SK-N-DZ (cell line): Measurements from ENCODE around the gene ADTRP.

Experiments used
- DNase-seq: peaks from one replicate; pipeline ENCODE4 v3.0.0-alpha.2; 2015; ENCODE audit warnings: low spot score

Gene ADTRP

DNA sequence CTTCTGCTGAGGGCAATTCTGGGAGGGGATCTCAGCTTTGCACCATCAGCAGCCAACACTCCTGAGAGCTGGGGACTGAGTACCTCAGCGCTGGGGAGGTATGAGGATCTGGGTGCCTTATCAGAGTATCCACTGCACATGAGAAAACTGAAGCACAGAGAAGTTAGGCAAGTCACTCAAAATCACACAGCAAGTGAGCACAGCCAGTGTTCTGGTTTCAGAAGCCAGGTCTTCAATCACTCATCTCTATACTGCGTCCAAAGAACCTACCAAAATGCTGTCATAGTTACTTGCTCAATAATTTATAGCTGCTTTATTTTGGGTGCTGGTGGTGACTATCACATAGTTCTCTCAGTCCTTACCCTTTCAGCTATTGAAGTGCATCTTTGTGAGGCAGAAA is 5.0 kb downstream of the ADTRP start:
- no peak for DNase-seq

DNA sequence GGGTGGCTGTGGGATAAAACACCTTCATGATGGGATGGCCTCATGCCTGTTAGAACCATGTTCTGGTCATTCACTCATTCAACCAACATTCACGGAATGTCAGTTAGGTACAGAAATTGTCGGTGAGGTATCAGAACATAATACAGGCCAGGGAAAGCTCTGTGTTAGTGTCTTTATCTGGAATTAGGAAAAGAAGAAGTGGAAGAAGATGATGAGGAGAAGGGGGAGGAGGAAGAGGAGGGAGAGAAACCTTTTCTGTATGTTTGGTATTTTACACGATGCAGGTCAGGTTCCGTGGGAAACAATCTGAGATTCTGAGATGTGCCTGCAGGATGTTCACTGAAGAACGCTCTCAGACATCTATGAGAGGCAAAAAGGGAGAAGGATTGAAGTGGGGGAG is 5.6 kb downstream of the ADTRP start:
- DNase-seq = no peak

DNA sequence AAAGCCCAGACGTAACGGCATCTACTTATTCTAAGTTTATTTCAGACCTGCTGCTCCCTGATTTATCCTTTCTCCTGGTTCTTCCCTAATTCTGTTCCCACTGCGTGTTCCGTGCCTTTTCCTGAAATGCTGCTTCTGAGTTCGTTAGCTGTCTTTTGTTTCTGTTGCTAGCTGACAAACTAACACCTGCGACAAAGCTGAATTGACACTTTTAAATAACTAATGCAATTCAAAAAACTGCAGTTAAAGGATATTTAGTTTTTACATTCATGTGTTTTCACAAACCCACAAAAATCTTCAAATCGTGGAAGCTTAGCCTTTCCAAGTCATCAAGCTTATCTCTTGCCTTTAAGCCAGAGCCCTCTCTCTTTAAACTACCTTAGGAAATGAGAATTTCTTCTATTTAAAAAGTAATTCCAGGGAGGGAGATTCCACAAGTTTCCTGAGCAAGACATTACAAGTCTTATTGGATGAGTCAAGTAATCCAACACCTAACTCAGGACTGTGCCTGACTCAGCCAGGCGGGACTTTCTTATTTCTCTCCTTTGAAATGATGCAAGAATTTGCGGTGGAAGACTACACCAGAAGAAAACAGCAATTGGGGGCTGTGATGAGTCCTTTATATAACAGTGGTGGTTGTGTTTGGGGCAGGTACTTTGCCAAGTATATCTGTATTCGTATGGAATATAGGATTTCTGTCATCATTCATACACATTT is 6.3 kb downstream of the ADTRP start:
- no peak for DNase-seq

DNA sequence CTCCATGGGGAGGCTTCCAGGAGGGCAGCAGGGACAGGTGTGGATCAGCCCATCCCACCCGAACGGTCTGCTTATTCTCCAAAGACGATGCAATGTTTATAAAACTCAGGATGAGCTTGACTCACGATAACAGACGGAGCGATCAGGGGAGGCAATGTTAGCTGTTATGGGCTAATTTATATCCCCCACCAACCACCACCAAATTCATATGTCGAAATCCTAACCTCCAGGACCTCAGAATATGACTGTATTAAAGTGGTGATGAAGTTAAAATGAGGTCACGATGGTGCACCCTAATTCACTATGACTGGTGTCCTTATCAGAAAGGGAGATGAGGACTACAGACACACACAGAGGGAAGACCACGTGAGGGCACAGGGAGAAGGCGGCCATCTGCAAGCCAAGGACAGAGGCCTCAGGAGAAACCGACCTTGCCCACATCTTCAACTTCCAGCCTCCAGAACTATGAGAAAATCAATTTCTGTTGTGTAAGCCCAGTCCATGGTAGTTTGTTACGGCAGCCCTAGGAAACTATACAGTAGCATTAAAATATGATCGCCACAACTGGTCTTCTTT is 7.0 kb downstream of the ADTRP start:
- no peak for DNase-seq

DNA sequence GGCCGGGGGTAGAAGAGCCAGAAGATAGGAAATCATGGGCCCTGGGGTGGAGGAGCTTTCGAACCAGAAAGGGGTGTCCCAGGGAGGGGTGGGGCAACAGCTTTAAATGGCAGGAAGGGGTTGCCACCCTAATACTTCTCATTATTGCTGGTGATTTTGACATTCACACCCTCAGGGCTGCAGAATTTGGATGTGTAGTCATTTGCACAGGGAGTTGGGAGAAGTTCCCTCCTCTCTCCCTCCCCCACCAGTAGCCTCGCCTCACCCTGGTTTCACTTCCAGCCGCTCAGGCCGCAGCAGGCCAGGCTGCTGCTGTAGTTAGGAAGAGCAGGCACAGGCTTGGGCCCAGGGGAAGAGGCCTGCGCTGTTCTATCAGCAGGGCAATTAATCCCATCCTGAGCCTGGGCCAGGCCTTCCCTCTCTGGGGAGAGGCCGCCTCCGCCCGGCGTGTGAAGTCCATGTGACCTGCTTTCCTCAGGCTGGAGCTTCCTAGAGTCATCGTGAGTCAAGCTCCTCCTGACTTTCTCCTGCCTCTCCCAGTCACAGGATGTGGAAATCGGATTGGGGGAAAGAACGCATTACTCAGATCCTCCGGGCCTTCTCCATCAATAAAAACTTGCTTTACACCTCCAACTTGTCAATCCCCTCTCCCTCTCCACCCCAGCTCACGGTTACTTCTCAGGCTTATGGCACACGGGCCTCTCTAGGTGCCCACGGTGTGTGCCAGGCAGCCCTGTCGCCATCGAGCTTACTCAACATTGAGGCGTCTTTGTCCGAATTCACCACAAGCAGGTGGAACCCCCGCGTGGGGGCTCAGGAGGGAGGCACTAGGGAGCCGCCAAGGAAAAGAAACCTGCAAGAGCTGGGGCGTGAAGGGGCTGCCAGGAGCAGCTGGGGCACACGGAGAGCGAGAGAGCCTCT is 7.8 kb downstream of the ADTRP start:
- DNase-seq = peak; percentile 13

DNA sequence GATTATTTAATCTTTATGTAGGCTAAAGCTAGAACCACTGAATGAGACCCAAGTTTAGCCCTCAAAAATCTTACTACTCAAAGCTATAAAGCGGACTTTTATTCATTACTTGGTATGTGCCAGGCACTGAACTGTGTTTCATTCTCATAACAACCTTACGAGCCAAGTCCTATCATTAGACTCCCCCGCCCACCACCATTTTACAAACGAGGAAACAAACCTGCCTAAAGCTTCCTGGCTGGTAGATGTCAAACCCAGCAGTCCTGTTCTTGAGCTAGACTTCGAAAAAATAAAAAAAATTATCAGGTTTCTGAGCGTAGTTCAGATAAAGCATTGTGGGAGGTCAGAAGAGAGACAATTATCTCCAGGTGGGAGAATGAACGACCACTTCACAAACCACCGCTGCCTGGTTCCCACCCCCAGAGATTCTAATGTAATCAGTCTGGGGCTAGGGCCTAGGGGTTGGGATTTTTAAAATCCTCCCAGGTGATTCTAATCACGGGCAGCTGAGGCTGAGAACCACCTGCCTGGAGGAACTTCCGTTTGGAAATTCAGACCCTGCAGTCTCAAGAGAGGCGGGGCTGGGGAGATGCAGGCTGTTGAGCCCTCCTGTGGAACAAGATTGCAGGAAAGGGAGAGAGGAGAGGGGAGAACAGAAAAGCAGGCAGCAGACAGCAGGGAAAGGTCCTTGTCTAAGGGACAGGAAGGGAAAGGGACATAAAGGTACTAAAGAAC is 8.6 kb downstream of the ADTRP start:
- DNase-seq = no peak

DNA sequence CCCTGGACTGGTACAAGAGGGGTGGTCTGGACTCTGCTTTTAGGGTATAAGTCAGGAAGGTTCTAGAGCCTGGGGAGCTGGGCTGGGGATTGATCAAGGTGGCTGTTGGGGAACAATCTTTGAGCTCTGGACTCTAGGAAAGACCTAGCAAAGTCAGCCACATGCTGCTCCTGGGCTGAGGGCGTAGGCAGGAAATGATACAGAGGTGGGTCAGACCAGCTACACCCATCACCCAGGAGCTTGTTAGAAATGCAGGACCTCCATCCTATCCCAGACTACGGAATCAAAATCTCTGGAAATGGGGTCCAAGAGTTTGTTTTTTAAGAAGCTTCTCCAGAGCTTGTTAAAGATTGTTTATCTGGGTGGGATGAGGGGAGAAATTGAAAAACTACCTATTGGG is 9.4 kb downstream of the ADTRP start:
- DNase-seq = no peak

DNA sequence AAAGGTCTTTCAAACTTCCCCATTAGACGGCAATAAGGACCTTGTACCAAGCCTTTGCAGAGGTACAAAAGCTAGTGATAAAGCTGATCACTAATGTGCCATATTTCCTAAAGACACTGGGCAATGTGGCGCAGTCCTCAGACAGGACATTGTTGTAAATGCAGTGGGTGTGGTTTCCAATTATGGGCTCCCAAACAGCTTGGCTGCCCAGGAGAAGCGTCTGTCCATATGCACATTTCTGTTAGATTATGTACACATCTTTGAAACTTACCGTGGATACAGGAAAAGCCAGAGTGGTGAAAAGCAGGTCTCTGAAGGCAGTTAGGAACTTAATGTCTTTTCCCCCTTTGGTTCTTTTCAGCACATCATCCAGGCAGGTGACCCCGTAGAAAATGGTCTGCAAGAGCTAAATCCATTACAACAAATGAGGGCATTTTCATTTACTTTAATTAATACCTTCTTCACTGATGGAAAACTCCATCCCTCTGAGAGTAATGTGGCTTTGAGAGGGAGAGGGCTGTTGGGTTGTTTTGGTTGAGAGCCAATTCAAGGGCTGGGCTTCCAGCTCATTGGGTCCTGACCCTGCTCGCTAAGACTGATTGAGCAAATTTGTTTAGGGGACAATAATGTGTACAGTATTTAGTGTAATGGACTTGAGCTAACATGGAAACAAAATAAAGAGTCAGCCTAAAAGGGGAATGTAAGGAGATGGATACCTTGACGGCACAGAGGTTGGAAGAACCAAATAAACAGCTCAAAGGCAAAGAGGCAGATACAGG is 10.4 kb downstream of the ADTRP start:
- DNase-seq = no peak

DNA sequence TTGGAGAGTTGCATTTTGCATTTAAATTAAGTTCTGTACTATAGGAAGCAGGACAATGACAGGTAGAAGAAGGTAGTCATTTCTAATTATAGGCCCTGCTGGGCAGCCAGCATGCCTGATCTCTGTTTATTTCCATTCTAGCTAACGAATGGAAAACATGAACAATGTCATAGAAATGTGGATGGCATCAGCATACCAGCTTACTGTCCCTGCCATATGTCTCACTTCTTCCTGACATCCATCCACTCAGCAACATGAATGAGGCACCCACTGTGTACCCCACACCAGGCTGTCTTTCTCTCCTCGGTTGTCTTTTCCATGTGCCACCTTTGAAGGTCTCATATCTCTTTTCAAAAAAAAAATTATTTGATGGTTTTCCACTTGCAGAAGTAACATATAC is 11.1 kb downstream of the ADTRP start:
- DNase-seq = no peak

DNA sequence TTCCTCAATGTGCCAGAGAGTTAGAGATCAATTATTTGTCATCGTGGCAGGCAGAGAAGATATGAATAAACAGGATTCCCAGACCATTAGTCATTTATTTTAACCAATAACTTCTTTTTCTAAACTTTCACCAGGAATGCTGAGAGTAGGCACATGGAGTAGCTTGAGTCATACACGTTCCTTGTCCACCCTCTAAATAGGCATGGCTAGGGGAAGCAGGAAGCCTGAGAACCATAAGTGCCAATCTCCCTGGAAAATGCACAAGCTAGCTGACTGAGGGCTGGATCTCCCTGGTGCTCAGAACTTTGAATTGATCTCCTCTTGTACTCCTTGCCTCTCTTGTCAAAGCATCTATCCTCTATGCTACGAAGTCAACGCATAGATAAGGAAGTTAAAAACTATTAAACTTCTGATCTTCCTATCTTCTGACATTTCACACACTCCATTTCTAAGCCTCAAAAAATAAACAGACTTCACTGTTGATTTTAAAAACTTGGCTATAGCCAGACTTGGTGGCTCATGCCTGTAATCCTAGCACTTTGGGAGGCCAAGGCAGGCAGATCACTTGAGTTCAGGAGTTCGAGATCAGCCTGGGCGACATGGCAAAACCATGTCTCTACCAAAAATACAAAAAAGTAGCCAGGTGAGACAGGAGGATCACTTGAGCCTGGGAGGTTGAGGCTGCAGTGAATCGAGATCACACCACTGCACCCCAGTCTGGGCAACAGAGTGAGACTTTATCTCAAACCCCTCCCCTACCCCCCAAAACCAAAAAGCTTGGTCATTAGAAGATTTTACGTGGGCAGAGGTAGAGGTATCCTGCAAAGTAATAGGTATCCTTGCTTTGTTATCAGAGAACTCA is 11.8 kb downstream of the ADTRP start:
- no peak for DNase-seq

DNA sequence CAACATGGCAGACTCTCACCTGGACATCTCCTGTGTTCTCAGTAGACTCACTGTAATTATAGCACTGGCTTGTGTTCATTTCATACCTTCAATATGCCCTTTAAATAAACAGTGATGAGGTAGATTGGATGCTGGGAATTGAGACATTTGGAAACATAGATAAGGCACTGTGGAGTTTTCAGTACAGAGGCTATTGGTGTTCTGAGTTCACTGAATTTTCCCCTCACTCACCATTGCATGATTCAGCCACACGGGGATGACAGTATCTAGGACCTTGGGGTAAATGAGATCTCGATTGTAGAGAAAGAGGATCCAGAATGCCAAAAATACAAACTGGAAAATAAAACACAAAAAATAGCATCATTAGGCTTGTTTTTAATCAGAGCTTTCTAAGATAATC is 12.6 kb downstream of the ADTRP start:
- no peak for DNase-seq

DNA sequence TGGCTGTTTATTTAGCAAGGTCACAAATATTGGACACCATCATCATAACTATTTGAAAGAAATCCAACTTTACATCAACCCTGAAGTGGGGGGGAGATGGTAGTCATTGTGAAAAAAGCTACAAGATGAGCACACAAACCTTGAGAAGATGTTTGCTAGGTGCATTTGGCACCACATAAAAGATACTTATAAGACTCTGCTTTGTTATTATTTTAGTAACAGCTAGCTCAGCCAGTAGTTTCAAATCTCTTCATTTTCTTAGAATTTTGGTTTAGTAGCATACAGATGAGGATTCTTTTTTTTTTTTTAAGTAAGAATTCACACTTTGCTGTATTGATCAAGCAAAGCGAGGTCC is 14.4 kb downstream of the ADTRP start:
- DNase-seq = no peak

DNA sequence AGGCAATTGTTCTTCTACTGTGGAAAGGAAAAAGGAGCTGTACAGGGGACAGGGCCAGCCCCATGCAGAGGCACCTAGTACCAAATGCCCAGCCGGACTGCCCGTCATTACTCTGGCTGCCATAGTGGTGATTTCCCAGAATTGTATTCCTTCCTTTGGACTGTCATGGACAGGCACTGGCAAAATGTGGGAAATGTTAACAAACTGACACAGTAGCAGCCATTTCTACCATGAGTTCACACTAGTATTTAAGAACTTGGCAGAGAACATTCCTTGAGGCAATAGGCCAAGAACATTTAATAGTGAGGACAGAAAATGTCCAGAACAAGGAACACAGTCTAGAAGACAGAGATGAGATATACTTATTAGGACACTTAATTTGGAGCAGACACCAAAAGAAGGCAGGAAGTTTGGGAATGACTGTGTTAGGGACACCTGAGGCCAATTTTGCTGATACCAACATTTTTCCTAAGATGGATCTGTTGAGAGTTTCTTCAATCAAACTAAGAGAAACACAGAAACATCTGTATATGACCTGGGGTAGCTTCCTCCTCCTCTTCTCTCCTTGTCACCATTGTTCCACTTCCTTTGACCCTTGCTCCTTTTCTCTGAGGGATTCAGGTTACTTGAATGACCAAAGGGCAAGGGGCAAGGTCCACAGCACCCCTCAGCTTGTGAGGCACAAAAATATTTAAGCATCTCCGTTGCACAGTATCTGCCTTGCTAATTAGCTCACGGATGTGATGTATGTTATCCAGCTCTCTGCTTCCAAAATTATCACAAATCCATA is 14.9 kb downstream of the ADTRP start:
- DNase-seq = no peak

DNA sequence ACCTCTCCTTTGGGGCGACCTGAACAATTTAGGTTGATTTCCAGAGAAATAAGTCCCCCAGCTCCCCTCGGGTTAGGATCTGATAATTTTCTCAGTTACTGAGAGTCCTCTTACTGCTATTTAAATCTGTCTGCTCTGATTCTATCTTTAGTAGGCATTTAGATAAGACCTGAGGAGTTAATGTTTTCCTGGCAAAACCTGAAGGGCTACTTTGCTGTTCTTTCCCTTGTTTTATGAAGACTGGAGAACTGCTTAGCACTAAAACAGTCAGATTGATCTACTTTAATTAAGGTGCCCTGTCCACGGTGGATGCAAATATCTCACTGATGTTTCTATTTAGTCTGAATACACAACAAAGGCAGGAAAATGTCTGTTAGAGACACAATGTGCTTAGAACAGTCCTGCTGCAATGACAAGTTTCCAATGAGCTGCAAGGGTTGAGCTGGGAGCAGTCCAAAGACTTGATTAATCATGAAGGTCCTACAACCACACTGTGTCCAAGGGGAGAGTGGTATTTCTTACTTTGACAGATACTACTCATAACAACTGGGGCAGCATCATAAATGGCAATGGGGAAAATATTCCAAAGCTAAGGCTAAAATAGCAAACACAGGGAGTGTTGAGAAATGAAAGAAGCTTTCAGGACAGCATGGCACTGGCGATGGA is 15.7 kb downstream of the ADTRP start:
- no peak for DNase-seq

DNA sequence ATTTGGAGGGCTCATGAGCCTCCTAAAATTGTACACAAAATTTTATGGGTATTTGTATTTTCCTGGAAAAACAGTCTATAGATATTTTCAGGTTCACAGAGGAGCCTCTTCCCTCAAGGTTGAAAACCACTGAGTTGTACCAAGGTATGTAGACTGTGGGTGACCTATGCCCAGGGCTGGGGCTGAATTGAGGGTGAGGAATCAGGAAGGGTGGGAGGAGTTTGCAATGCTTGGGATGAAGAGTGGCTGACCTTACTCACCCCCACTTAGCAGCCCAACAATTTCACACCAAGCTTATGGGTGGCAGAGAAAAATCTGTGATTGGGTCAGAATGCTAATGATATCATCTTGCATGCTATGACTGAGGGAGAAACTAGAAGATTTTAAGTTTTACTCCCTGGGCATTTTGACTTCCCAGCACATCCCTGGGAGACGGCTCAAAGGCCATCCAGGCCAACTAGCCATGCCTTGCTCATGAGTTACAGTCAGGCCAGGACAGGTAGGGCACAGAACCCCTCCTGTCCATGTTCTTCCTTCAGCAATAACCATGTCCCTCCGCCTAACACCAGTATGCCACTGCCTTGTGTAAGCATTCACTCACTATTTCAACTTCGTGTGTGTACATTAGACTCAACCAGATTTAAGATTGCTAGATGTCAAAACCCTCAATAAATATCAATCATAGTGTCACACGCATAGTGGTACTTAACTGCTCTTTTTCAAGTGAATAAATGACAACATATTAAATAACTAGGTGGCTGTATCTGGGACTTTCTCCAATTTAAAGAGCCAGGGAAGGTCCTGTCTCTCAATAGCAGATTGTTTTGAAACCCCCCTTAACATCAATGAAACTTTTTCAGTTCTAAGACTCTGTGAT is 16.6 kb downstream of the ADTRP start:
- DNase-seq = no peak

DNA sequence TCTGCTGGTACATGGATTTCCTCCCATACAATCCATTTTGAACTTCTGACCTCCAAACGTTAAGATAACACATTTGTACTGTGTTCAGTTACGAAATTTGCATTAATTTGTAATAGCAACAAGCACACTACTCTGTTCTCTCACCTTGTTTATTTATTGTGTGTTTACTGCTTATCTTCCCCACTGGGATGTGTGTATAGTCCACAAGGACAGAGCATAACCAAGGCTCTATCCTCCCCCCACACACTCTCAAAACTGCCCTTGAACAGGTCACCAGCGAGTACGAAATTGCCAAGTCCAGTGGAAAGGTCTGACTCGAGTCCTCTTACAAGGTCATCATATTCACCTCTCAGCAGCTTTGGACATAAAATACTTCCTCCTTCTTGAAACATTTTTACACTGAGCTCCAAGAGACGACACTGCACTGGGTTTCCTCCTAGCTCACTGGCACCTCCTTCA is 18.6 kb downstream of the ADTRP start:
- no peak for DNase-seq

DNA sequence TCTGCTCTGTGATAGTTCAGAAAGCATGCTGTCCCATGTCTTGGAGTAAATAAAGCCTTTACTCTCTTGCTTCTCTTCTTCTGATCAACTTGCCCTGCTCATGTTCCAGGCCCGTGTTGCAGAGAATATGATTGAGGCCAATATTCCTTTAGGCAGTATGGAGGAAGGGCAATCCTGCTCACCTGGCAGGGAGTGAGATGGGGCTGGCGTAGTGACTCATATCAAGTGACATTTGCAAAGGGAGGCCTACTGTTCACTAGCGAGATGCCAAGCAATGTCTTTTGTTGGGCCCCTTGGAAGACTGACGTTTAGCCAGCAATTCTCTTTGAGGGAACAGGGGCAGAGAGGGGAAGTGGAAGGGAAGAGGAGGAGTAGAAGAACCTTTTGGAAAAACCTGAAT is 19.7 kb downstream of the ADTRP start:
- DNase-seq = no peak

DNA sequence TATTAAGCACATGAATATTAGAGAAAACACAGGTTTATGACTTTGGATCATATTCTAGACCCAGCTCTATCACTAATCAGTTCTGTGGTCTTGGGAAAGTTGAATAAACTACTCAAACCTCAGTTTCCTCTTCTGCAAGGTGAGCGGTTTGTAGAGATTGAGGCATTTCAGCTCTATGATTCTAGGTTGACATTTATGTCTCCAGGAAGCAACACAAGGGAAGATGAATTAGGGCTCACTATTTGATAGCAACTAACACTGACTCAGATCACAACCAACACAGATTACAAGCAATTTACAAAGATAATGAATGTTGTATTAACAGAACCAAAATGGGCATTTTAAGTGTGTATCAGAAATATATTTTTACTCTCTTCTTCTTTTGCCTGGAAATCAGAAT is 21.9 kb downstream of the ADTRP start:
- no peak for DNase-seq
